H9 (cell line): Measurements from ENCODE around the gene TNKS1BP1. TPM values are rescaled to one million over a fixed set of nuclear protein-coding genes. Genes with fewer than 3 reads are reported as not detected.

ENCODE experiments used
- DNase-seq: peaks from one replicate; pipeline ENCODE4 v3.0.0-alpha.2; 2017
- H2AFZ ChIP-seq: one replicate; pipeline ENCODE4 v1.6.1; 2013; ENCODE audit warnings: mild to moderate bottlenecking, low read length, control low read depth, moderate library complexity
- H2AK5ac ChIP-seq: 2 replicates; pipeline ENCODE4 v1.6.1; 2013; ENCODE audit warnings: low read length, control low read depth, mixed read lengths; ENCODE audit not compliant: insufficient read length
- H2BK120ac ChIP-seq: one replicate; pipeline ENCODE4 v1.6.1; 2013; ENCODE audit warnings: low read depth, mild to moderate bottlenecking, low read length, control low read depth, inconsistent platforms; ENCODE audit not compliant: poor library complexity, severe bottlenecking
- H2BK12ac ChIP-seq: 2 replicates; pipeline ENCODE4 v1.6.1; 2013; ENCODE audit warnings: low read length, control low read depth, mixed read lengths, low read depth; ENCODE audit not compliant: insufficient read length
- H2BK15ac ChIP-seq: 2 replicates; pipeline ENCODE4 v1.6.1; 2013; ENCODE audit warnings: low read depth, low read length, control low read depth
- H2BK20ac ChIP-seq: one replicate; pipeline ENCODE4 v1.6.1; 2013; ENCODE audit warnings: low read depth, mild to moderate bottlenecking, low read length, control low read depth, inconsistent platforms; ENCODE audit not compliant: poor library complexity, severe bottlenecking
- H2BK5ac ChIP-seq: 2 replicates; pipeline ENCODE4 v1.6.1; 2013; ENCODE audit warnings: low read length, control low read depth, mixed read lengths; ENCODE audit not compliant: insufficient read length
- H3K14ac ChIP-seq: 2 replicates; pipeline ENCODE4 v1.6.1; 2013; ENCODE audit warnings: low read length, control low read depth; ENCODE audit not compliant: insufficient read depth
- H3K18ac ChIP-seq: 2 replicates; pipeline ENCODE4 v1.6.1; 2013; ENCODE audit warnings: low read depth, mild to moderate bottlenecking, mixed read lengths, low read length, control low read depth; ENCODE audit not compliant: insufficient read length
- H3K23ac ChIP-seq: 2 replicates; pipeline ENCODE4 v1.6.1; 2013; ENCODE audit warnings: low read length, control low read depth, mixed read lengths, low read depth; ENCODE audit not compliant: insufficient read length
- H3K23me2 ChIP-seq: 2 replicates; pipeline ENCODE4 v1.6.1; 2013; ENCODE audit warnings: low read depth, mild to moderate bottlenecking, mixed read lengths, low read length, control low read depth; ENCODE audit not compliant: insufficient read length, poor library complexity, severe bottlenecking
- H3K27ac ChIP-seq: 2 replicates; pipeline ENCODE4 v1.5.1; 2013; ENCODE audit warnings: low read length, control low read depth, mixed read lengths, low read depth; ENCODE audit not compliant: insufficient read length
- H3K27me3 ChIP-seq: 2 replicates; pipeline ENCODE4 v1.6.1; 2013; ENCODE audit warnings: low read length, control low read depth, inconsistent platforms; ENCODE audit not compliant: insufficient read depth
- H3K4ac ChIP-seq: 2 replicates; pipeline ENCODE4 v1.6.1; 2013; ENCODE audit warnings: low read depth, mild to moderate bottlenecking, control low read depth, inconsistent platforms, low read length, moderate library complexity
- H3K4me1 ChIP-seq: 2 replicates; pipeline ENCODE4 v1.6.1; 2013; ENCODE audit warnings: low read length, control low read depth, inconsistent platforms; ENCODE audit not compliant: insufficient read depth
- H3K4me2 ChIP-seq: 2 replicates; pipeline ENCODE4 v1.6.1; 2013; ENCODE audit warnings: low read length, control low read depth, mixed read lengths; ENCODE audit not compliant: insufficient read length, insufficient read depth
- H3K56ac ChIP-seq: 2 replicates; pipeline ENCODE4 v1.6.1; 2013; ENCODE audit warnings: low read depth, mild to moderate bottlenecking, mixed read lengths, low read length, control low read depth; ENCODE audit not compliant: insufficient read length
- H3K79me1 ChIP-seq: 2 replicates; pipeline ENCODE4 v1.6.1; 2013; ENCODE audit warnings: low read depth, mild to moderate bottlenecking, moderate library complexity, low read length, control low read depth, inconsistent platforms; ENCODE audit not compliant: insufficient read depth, poor library complexity, severe bottlenecking
- H3K79me2 ChIP-seq: 2 replicates; pipeline ENCODE4 v1.6.1; 2013; ENCODE audit warnings: low read length, control low read depth, inconsistent platforms; ENCODE audit not compliant: insufficient read depth
- H3K9ac ChIP-seq: 2 replicates; pipeline ENCODE4 v1.6.1; 2013; ENCODE audit warnings: low read length, control low read depth, mixed read lengths; ENCODE audit not compliant: insufficient read length; ENCODE audit errors: extremely low read depth
- H3K9me3 ChIP-seq: one replicate; pipeline ENCODE4 v1.6.1; 2013; ENCODE audit warnings: low read depth, low read length, inconsistent platforms; ENCODE audit not compliant: control insufficient read depth
- H3T11ph ChIP-seq: one replicate; pipeline ENCODE4 v1.6.1; 2013; ENCODE audit warnings: mild to moderate bottlenecking, low read length, control low read depth, inconsistent platforms
- H4K20me1 ChIP-seq: one replicate; pipeline ENCODE4 v1.6.1; 2013; ENCODE audit not compliant: control insufficient read depth, insufficient read length, insufficient read depth
- H4K5ac ChIP-seq: 2 replicates; pipeline ENCODE4 v1.6.1; 2013; ENCODE audit warnings: low read depth, mild to moderate bottlenecking, mixed read lengths, low read length, control low read depth; ENCODE audit not compliant: insufficient read length
- H4K8ac ChIP-seq: replicated peaks from 2 replicates; pipeline ENCODE4 v1.6.1; 2013; ENCODE audit warnings: low read length, control low read depth, mixed read lengths, low read depth; ENCODE audit not compliant: insufficient read length
- H4K91ac ChIP-seq: 2 replicates; pipeline ENCODE4 v1.6.1; 2013; ENCODE audit warnings: low read depth, mild to moderate bottlenecking, moderate library complexity, mixed read lengths, low read length, control low read depth; ENCODE audit not compliant: insufficient read length
- H3K27ac Mint-ChIP-seq, 3 experiments: 2 replicates in 2 of 3; 3 replicates in 1 of 3; pipeline ENCODE4 v1.8.0; 2020 to 2021; ENCODE audit warnings: mixed read lengths in 3 of 3, mild to moderate bottlenecking in 1 of 3, moderate library complexity in 1 of 3
- H3K27me3 Mint-ChIP-seq: 2 replicates; pipeline ENCODE4 v1.8.0; 2021; ENCODE audit warnings: low read depth, mild to moderate bottlenecking, moderate library complexity, mixed read lengths
- H3K36me3 Mint-ChIP-seq, 3 experiments: 2 replicates in 2 of 3; 3 replicates in 1 of 3; pipeline ENCODE4 v1.8.0; 2020 to 2021; ENCODE audit warnings: low read depth in 3 of 3, mixed read lengths in 3 of 3; ENCODE audit not compliant: insufficient read depth in 1 of 3
- H3K4me1 Mint-ChIP-seq, 2 experiments: 2 replicates each; pipeline ENCODE4 v1.8.0; 2020; ENCODE audit warnings: mixed read lengths in 2 of 2
- H3K4me3 Mint-ChIP-seq, 2 experiments: 2 replicates in 1 of 2; 3 replicates in 1 of 2; pipeline ENCODE4 v1.8.0; 2020 to 2021; ENCODE audit warnings: mild to moderate bottlenecking in 2 of 2, mixed read lengths in 2 of 2, moderate library complexity in 1 of 2
- H3K9me3 Mint-ChIP-seq, 2 experiments: 2 replicates in 1 of 2; 3 replicates in 1 of 2; pipeline ENCODE4 v1.8.0; 2020; ENCODE audit warnings: mild to moderate bottlenecking in 2 of 2, mixed read lengths in 2 of 2, moderate library complexity in 1 of 2
- CTCF ChIP-seq: fragments of 200-600 bp; sonication (generic); conservative IDR thresholded peaks from 3 replicates; pipeline ENCODE4 v1.8.0; 2021; ENCODE audit warnings: antibody characterized with exemption, mild to moderate bottlenecking
- WGBS: extraction: QIAGEN DNeasy Blood & Tissue Kit; methylation state at CpG from one replicate; pipeline ENCODE4 v1.1.7; 2013; ENCODE audit warnings: missing lambda C conversion rate, low lambda C conversion rate, mixed read lengths; ENCODE audit not compliant: insufficient read length; ENCODE audit errors: extremely low coverage; 5-methylcytosine and 5-hydroxymethylcytosine counted together
- total RNA-seq: library from RNA; stranded (reverse); gene quantifications from 2 replicates; pipeline ENCODE4 v1.2.1, GENCODE V29; 2021

The TNKS1BP1 gene
- total RNA-seq, 1 experiment from 2014 or later, result 130 TPM

DNA sequence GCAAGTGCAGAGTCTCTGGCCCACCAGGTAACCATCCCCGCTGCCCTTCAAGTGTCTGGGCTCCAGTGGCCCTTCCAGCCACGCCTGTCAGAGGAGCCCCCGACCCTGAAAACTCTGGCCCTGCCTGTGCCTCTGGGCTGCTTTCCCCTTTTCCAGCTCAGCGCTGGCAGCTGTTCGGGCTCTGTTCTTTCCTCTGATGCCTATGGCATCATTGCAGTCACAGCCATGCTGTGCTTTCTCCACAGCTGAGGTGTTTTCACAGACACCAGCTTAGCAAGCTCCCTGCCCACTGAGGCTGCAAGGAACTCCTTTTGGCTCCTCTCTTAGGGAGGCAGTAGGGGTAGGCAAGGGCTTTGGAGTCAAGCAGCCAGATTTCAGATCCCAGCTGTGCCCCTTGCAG lies 34.6 kb upstream of the TNKS1BP1 start:
- Histone ChIP-seq H4K8ac (no peak overlapping the region), H4K5ac (no peak overlapping the region), H3K4me1 (no peaks in the 10 kb centered on the region), H2AFZ (no peak overlapping the region), H3K18ac (no peak overlapping the region), H3K27me3 (no peaks in the 10 kb centered on the region), H4K20me1 (no peaks in the 10 kb centered on the region), H4K91ac (no peak overlapping the region), H2BK12ac (no peak overlapping the region), H3K56ac (no peak overlapping the region), H3K4ac (no peak overlapping the region), H2BK5ac (no peak overlapping the region), H2BK20ac (no peak overlapping the region), H3K23ac (no peak overlapping the region), H3K27ac (no peak overlapping the region), H3T11ph (no peak overlapping the region), H3K9me3 (no peaks in the 10 kb centered on the region), H3K4me2 (no peak overlapping the region), H3K23me2 (no peaks in the 10 kb centered on the region), H3K79me2 (no peaks in the 10 kb centered on the region), H3K79me1 (no peaks in the 10 kb centered on the region), H3K14ac (no peak overlapping the region), H3K9ac (no peak overlapping the region), H2AK5ac (no peak overlapping the region), H2BK15ac (no peak overlapping the region), H2BK120ac (no peak overlapping the region)
- no peak for DNase-seq
- no peak for TF ChIP-seq CTCF
- Mint-ChIP-seq H3K27ac (no peak overlapping the region), H3K4me3 (no peak overlapping the region), H3K4me1 (peaks cover 15 to 17% of the 10 kb centered on the region in 2 experiments), H3K9me3 (0 out of 5 replicates have a peak, but pooled peaks cover 0 to 2% of the 10 kb centered on the region in 2 experiments), H3K27me3 (peaks cover 32% of the 10 kb centered on the region), H3K36me3 (no peaks in the 10 kb centered on the region)
- no CpG with 5 or more reads among the region's 5 CpGs for WGBS
